GM12878 (cell line): ENCODE measurements around the gene LAMB4. TPM values are rescaled to one million over a fixed set of nuclear protein-coding genes. Genes with fewer than 3 reads are reported as not detected.

Experiments used
- ATAC-seq: fragments of 200-7000 bp; cut with Tn5 transposase; 3 replicates; pipeline ENCODE4 v1.9.1; 2020; ENCODE audit warnings: mild to moderate bottlenecking, moderate library complexity
- BruUV-seq: library from RNA; stranded (reverse); fragments of 400-500 nt; replicated peaks from 2 replicates; lab custom pipeline; 2021; lab: Mats Ljungman, UMichigan
- CTCF ChIA-PET: fragments of 300-600 bp; sonication (Branson Sonifier 250); formaldehyde crosslinking; extraction: SDS; loops from one replicate; lab custom pipeline; 2021; ENCODE audit warnings: inconsistent platforms; lab: Yijun Ruan, JAX
- POLR2A ChIA-PET: fragments of 350-600 bp; formaldehyde crosslinking; extraction: SDS; loops from one replicate; lab custom pipeline; 2021; ENCODE audit warnings: inconsistent platforms; lab: Charles Lee
- RAD21 ChIA-PET: fragments of 300-600 bp; sonication (Branson Sonifier 250); formaldehyde crosslinking; loops from one replicate; lab custom pipeline; 2023; ENCODE audit warnings: antibody characterized with exemption; ENCODE audit not compliant: unreplicated experiment; lab: Charles Lee
- SMC1A ChIA-PET: fragments of 300-600 bp; sonication (Branson Sonifier 250); formaldehyde crosslinking; loops from one replicate; lab custom pipeline; 2023; ENCODE audit not compliant: unreplicated experiment, uncharacterized antibody; lab: Charles Lee
- DNase-seq: peaks from one replicate; pipeline ENCODE4 v3.0.0-alpha.2; 2011; ENCODE audit warnings: low read depth, low spot score
- FAIRE-seq: peaks from 3 replicates; lab custom pipeline; 2011; peaks lifted over from hg19 to GRCh38; lab: Jason Lieb, UNC
- H2AFZ ChIP-seq: 2 replicates; pipeline ENCODE4 v1.6.0; 2011; ENCODE audit warnings: low read depth, low read length, control low read depth; ENCODE audit not compliant: control insufficient read depth
- H3K27ac ChIP-seq: 2 replicates; pipeline ENCODE4 v1.5.1; 2011; ENCODE audit warnings: control low read depth; ENCODE audit not compliant: control insufficient read depth, insufficient read depth
- H3K27me3 ChIP-seq, 2 experiments: replicated peaks in 1 of 2; 2 replicates each; pipeline versions ENCODE4 v1.6.0 to v1.6.1; 2011; ENCODE audit warnings: low read length in 1 of 2; ENCODE audit not compliant: control insufficient read depth in 2 of 2, insufficient read depth in 2 of 2
- H3K36me3 ChIP-seq, 2 experiments: 2 replicates each; pipeline ENCODE4 v1.5.1; 2011; ENCODE audit warnings: low read length in 1 of 2; ENCODE audit not compliant: control insufficient read depth in 2 of 2, insufficient read depth in 2 of 2
- H3K4me1 ChIP-seq: 2 replicates; pipeline ENCODE4 v1.6.1; 2011; ENCODE audit warnings: mild to moderate bottlenecking, low read length, moderate library complexity, mixed read lengths; ENCODE audit not compliant: control insufficient read depth, insufficient read depth
- H3K4me2 ChIP-seq: 2 replicates; pipeline ENCODE4 v1.6.0; 2011; ENCODE audit warnings: control low read depth; ENCODE audit not compliant: control insufficient read depth, insufficient read depth
- H3K4me3 ChIP-seq: fragments of 200-600 bp; sonication (generic); 2 replicates; pipeline ENCODE4 v1.5.1; 2016
- H3K79me2 ChIP-seq: 2 replicates; pipeline ENCODE4 v1.6.0; 2011; ENCODE audit warnings: low read length; ENCODE audit not compliant: control insufficient read depth, insufficient read depth
- H3K9ac ChIP-seq: 2 replicates; pipeline ENCODE4 v1.8.0; 2011; ENCODE audit warnings: low read length, control low read depth, mixed read lengths; ENCODE audit not compliant: control insufficient read depth, insufficient read depth
- H3K9me3 ChIP-seq: replicated peaks from 3 replicates; pipeline ENCODE4 v1.5.1; 2011; ENCODE audit warnings: mild to moderate bottlenecking, low read length; ENCODE audit not compliant: control insufficient read depth, insufficient read depth
- H4K20me1 ChIP-seq: 2 replicates; pipeline ENCODE4 v1.6.0; 2011; ENCODE audit not compliant: control insufficient read depth, insufficient read depth
- CEBPB ChIP-seq, 2 experiments: fragments of 150-350 bp in 1 of 2; IDR thresholded peaks; 2 replicates each; pipeline ENCODE4 v1.6.1; 2012 to 2014; ENCODE audit warnings: low read depth in 2 of 2, low read length in 2 of 2, borderline replicate concordance in 1 of 2, inconsistent platforms in 1 of 2
- CREB1 ChIP-seq: IDR thresholded peaks from 2 replicates; pipeline ENCODE4 v1.6.1; 2012; ENCODE audit warnings: low read depth, mild to moderate bottlenecking, inconsistent platforms
- FOS ChIP-seq: IDR thresholded peaks from 3 replicates; pipeline ENCODE4 v1.6.1; 2011; ENCODE audit warnings: borderline replicate concordance; ENCODE audit not compliant: insufficient read length; ENCODE audit errors: extremely low read depth
- JUNB ChIP-seq: IDR thresholded peaks from 2 replicates; pipeline ENCODE4 v1.6.1; 2016; ENCODE audit warnings: antibody characterized with exemption, mild to moderate bottlenecking
- NR2C2 ChIP-seq: IDR thresholded peaks from 2 replicates; pipeline ENCODE4 v1.6.1; 2011; ENCODE audit warnings: borderline replicate concordance, low read depth; ENCODE audit not compliant: control insufficient read depth, insufficient read length
- PAX5 ChIP-seq: IDR thresholded peaks from 2 replicates; pipeline ENCODE4 v1.6.1; 2011; ENCODE audit warnings: low read depth, low read length, borderline replicate concordance
- RAD21 ChIP-seq: IDR thresholded peaks from 2 replicates; pipeline ENCODE4 v1.6.1; 2011; ENCODE audit warnings: mild to moderate bottlenecking, low read depth, low read length, moderate library complexity; ENCODE audit not compliant: insufficient read depth
- SMAD1 ChIP-seq: fragments of 450-650 bp; IDR thresholded peaks from 2 replicates; pipeline ENCODE4 v1.6.1; 2018; ENCODE audit warnings: mild to moderate bottlenecking, low read depth; ENCODE audit not compliant: partially characterized antibody
- SPI1 ChIP-seq: IDR thresholded peaks from 2 replicates; pipeline ENCODE4 v1.6.1; 2011; ENCODE audit warnings: low read depth, mild to moderate bottlenecking, low read length, moderate library complexity, borderline replicate concordance; ENCODE audit not compliant: insufficient read depth
- WGBS: methylation state at CpG from one replicate; pipeline ENCODE4 v1.1.6; 2016; ENCODE audit warnings: low lambda C conversion rate; ENCODE audit not compliant: insufficient replicate concordance, insufficient coverage; ENCODE audit errors: missing lambda C conversion rate; 5-methylcytosine and 5-hydroxymethylcytosine counted together
- in situ Hi-C: fragments of 300-500 bp; cut with MboI; formaldehyde crosslinking; loops from 9 replicates; pipeline ENCODE4 v1.14.3; 2018; ENCODE audit warnings: mixed read lengths
- intact Hi-C: fragments of 100-400 bp; cut with micrococcal nuclease; formaldehyde crosslinking; loops from one replicate; pipeline ENCODE4 v1.14.2; 2022; ENCODE audit not compliant: unreplicated experiment
- polyA plus RNA-seq, 11 experiments: library from polyadenylated mRNA; depleted of rRNA in 4 of 11; unstranded in 6 of 11; stranded (reverse) in 5 of 11; fragments of >200 nt; fragmentation: Nextera tagmentation in 4 of 11; fragmentation: Illumina TruSeq in 1 of 11; extraction: Ambion mirVana in 4 of 11; extraction: Trizol in 1 of 11; gene quantifications; 1 replicate in 1 of 11; 2 replicates in 10 of 11; pipeline versions ENCODE4 v1.2.1 to v1.2.3, GENCODE V29; 2011 to 2016; ENCODE audit warnings: inconsistent platforms in 2 of 11, missing spikeins in 2 of 11, low read depth in 1 of 11
- total RNA-seq, 4 experiments: library from RNA; depleted of rRNA in 3 of 4; stranded (reverse); fragments of >200 nt in 3 of 4; fragmentation: Illumina TruSeq in 1 of 4; extraction: Trizol in 1 of 4; gene quantifications; 2 replicates each; pipeline versions ENCODE4 v1.2.1 to v1.2.3, GENCODE V29; 2013 to 2021
- TF ChIP-seq, protein P1 (sequence below): fragments of 150-350 bp; IDR thresholded peaks from 2 replicates; pipeline ENCODE4 v1.6.1; 2016; ENCODE audit warnings: low read depth, low read length
- TF ChIP-seq, protein P2 (sequence below): fragments of 450-650 bp; IDR thresholded peaks from 2 replicates; pipeline ENCODE4 v1.6.1; 2016; ENCODE audit warnings: mild to moderate bottlenecking

Gene LAMB4
- total and polyA plus RNA-seq, 10 of the 15 experiments (the other 5 are each of a cell fraction or from before 2014, with no cell fraction given), result 0.04 to 0.06 TPM; not detected in 8

DNA sequence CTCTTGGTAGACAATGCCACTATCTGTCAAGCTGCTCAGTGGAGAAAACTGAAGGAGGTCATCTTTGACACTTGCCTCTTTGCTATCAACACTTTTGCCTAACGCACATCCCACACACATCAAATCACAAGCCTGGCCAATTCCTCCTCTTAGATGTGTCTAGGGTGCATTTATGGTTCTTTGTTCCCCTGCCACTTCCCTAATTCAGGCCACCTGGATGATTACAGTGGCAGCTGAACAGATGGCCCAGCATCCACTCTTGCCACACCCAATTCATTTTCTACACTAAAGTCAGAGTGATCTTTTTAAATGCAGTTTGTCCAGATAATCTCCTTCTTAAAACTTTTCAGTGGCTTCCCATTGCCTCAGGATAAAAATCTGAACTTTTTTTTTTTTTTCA is 58.6 kb downstream of the LAMB4 start:
- ChIA-PET RAD21 (no interaction called here), SMC1A (no interaction called here), CTCF (no interaction called here), POLR2A (no interaction called here)
- Histone ChIP-seq H3K4me3 (no peak overlapping the region), H3K9ac (no peak overlapping the region), H3K9me3 (no peaks in the 10 kb centered on the region), H4K20me1 (no peaks in the 10 kb centered on the region), H3K4me1 (no peaks in the 10 kb centered on the region), H3K27ac (no peak overlapping the region), H3K27me3 (peaks cover 0 to 1% of the 10 kb centered on the region in 2 experiments; a peak in 3 of 4 replicates), H3K79me2 (no peaks in the 10 kb centered on the region), H3K36me3 (no peaks in the 10 kb centered on the region), H3K4me2 (no peak overlapping the region), H2AFZ (no peak overlapping the region)
- DNase-seq (no peak), ATAC-seq (no peak), FAIRE-seq (no peak)
- in situ Hi-C loops, result no loop called here
- no peak for TF ChIP-seq SMAD1
- no TSS peak for BruUV-seq
- intact Hi-C loops, result no loop called here
- 0% methylated on average over 1 of the region's 1 CpG for WGBS

DNA sequence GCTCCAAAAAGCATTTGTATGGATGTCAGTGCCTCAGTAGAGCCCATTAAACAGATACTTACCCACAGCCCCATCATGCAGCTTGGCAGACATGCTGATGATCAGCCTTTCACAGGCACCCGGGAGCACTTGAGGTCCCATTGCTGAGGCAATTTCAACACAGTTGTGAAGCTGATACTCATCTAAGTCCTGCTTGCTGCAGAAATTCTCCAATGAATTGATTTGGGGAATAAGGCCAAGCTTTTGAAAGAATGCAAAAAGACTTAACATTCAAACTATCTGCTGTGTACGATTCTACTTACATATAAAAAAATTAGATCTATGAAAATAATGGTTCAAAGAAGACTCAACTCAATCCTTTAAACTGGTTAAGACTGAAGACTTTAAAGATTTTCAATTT is 60.5 kb downstream of the LAMB4 start:
- Histone ChIP-seq H3K9me3 (no peaks in the 10 kb centered on the region), H3K36me3 (no peaks in the 10 kb centered on the region), H3K27ac (no peak overlapping the region), H4K20me1 (no peaks in the 10 kb centered on the region), H3K27me3 (peaks cover 1 to 2% of the 10 kb centered on the region in 2 experiments; a peak in 3 of 4 replicates), H2AFZ (no peak overlapping the region), H3K79me2 (no peaks in the 10 kb centered on the region), H3K4me3 (no peak overlapping the region), H3K4me1 (no peaks in the 10 kb centered on the region), H3K4me2 (no peak overlapping the region), H3K9ac (no peak overlapping the region)
- ChIA-PET RAD21 (no interaction called here), SMC1A (no interaction called here), POLR2A (no interaction called here), CTCF (no interaction called here)
- 17% methylated on average over 2 of the region's 2 CpGs for WGBS
- intact Hi-C loops (no loop called here), in situ Hi-C loops (no loop called here)
- DNase-seq (no peak), ATAC-seq (no peak), FAIRE-seq (no peak)
- no TSS peak for BruUV-seq
- no peak for TF ChIP-seq FOS
- no peak for TF ChIP-seq JUNB
- no peak for TF ChIP-seq CREB1
- TF ChIP-seq PAX5, result no peak
- no peak for TF ChIP-seq SPI1
- no peak for TF ChIP-seq RAD21
- TF ChIP-seq CEBPB (IDR thresholded peaks at IDR 0.05; ENCODE audit: borderline replicate concordance in 1 of 2, low read depth in 2 of 2, low read length in 2 of 2), result no peak
- TF ChIP-seq NR2C2, result no peak
- TF ChIP-seq, protein P1, sequence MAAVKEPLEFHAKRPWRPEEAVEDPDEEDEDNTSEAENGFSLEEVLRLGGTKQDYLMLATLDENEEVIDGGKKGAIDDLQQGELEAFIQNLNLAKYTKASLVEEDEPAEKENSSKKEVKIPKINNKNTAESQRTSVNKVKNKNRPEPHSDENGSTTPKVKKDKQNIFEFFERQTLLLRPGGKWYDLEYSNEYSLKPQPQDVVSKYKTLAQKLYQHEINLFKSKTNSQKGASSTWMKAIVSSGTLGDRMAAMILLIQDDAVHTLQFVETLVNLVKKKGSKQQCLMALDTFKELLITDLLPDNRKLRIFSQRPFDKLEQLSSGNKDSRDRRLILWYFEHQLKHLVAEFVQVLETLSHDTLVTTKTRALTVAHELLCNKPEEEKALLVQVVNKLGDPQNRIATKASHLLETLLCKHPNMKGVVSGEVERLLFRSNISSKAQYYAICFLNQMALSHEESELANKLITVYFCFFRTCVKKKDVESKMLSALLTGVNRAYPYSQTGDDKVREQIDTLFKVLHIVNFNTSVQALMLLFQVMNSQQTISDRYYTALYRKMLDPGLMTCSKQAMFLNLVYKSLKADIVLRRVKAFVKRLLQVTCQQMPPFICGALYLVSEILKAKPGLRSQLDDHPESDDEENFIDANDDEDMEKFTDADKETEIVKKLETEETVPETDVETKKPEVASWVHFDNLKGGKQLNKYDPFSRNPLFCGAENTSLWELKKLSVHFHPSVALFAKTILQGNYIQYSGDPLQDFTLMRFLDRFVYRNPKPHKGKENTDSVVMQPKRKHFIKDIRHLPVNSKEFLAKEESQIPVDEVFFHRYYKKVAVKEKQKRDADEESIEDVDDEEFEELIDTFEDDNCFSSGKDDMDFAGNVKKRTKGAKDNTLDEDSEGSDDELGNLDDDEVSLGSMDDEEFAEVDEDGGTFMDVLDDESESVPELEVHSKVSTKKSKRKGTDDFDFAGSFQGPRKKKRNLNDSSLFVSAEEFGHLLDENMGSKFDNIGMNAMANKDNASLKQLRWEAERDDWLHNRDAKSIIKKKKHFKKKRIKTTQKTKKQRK, result no peak
- TF ChIP-seq, protein P2, sequence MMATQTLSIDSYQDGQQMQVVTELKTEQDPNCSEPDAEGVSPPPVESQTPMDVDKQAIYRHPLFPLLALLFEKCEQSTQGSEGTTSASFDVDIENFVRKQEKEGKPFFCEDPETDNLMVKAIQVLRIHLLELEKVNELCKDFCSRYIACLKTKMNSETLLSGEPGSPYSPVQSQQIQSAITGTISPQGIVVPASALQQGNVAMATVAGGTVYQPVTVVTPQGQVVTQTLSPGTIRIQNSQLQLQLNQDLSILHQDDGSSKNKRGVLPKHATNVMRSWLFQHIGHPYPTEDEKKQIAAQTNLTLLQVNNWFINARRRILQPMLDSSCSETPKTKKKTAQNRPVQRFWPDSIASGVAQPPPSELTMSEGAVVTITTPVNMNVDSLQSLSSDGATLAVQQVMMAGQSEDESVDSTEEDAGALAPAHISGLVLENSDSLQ, result no peak
